ENCODE data around the gene HERPUD1.
"Not testable (repeated sequence)": the region's sequence is repeated elsewhere in the genome, so short reads cannot be mapped to it uniquely, and the experiment has no call there.

The HERPUD1 gene

DNA sequence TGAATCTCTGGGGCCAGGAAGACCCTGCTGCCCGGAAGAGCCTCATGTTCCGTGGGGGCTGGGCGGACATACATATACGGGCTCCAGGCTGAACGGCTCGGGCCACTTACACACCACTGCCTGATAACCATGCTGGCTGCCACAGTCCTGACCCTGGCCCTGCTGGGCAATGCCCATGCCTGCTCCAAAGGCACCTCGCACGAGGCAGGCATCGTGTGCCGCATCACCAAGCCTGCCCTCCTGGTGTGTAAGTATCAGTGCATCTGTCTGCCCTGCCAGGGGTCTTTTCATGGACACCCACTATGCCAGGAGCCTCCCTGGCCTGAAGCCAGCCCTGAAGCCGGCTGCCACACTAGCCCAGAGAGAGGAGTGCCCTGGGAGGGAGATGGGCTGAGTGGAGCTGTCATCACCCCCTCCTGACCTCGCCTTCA, 29.9 kb downstream of the HERPUD1 start, which contains the start of gene CETP:
TSS of gene CETP (plus strand) at position 100 of the 431 bp plus-strand sequence. CDS start at position 130, 30 bp downstream.
- no peak for DNase-seq

DNA sequence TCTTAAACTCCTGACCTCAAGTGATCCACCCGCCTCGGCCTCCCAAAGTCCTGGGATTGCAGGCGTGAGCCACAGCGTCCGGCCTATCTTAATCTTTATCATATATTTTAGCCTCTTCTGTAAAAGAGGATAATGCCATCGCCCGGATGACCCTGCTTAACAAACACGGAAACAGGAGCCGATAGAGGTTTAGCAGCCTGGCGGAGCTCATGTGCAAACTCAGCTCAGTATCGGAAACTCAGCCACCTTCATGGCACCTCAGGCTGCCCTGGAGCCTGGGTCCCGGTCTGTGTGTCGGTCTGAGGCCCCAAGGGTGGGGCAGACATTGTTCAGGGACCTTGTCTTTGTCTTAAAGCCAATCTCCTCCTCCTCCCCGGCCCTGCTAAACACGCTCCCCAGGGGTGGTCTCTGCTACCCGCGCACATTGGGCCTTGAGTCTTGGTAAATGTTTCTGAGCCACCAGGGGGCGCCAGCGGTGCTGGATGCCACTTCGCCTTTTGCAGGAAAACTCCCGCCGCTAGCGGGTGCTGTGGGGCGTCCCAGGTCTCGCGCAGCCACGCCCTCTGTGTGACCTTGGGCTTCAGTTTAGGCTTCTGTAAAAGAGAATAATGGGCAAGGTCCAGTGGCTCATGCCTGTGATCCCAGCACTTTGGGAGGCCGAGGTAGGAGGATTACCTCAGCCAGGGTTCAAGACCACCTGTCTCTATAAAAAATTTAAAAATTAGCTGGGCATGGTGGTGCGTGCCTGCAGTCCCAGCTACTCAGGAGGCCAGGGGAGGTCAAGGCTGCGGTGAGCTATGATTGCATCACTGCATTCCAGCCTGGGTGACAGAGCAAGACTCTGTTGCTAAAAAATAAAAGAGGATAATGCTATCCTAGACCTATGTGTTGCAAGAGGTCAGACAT, 32.6 kb downstream of the HERPUD1 start:
- peak; percentile 88 for DNase-seq

DNA sequence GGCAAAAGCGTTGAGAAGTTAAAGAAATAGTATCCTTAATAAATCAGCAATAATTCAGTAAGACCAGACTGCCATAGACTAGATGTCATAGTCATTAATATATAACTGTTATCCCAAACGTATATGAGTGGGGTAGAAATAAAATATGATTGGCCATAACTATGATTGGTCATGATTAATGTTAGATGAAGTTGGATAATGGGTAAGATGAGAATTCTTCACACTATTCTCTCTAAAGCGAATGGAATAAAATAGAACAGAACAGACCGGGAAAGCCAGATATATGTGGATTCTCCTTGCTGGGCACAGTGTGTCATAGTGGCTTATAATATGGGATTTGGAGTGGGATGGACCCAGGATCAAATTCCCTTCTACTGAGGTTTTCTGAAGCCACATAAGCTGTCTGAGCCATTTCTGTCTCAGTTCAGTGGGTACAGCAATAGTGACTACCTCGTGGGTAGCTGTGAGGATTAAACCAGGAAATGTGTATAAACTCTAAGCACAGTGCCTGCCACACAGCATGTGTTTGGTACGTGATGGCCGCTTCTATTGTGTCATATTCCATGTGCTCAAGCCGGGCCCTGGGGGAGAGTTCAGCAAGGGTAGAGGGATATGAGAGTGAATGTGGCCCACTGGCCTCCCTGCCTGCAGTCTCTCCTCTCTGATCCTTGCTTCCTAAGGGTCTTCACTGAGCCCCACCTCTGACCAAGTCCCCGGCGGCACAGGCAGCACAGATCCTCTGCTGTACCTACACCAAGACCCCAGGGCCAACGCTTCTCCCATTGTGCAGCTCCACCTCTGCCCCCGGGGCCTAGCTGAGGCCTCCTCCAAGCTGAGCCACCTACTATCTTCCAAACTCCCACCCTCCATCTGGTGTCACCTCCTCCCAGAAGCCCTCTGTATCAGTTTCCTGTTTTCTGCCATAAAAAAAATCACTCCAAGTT, 33.5 kb downstream of the HERPUD1 start:
- DNase-seq = no peak

DNA sequence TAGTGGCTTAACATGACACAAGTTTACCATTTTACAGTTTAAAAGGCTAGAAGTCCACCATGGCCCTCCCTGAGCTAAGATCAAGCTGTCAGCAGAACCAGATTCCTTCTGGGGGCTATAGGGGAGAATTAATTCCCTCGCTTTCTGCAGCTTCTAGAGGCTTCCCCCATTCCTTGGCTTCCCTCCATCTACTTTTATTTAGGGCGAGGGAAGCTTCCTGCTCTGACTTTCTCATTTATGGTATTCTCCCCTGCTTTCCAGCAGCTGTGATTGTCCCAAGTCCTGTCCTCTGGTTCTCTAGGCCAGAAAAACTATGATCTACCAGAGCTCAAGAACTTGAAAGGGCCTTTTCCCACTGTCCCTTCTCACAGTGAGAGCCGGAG, 34.1 kb downstream of the HERPUD1 start:
- DNase-seq = no peak

DNA sequence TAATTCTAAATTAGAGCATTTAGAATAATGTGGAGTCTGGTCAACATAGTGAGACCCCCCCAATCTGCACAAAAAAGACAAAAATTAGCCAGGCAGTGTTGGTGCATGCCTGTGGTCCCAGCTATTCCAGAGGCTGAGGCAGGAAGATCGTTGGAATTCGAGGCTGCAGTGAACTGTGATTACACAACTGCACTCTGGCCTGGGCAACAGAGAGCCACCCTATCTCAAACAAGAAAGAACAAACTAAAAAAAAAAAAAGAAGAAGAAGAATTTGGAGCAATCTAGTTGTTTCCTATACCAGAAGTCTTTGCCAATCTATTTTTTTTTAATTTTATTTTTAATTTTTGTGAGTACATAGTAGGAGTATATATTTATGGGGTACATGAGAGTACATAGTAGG, 35.8 kb downstream of the HERPUD1 start:
- DNase-seq = no peak

DNA sequence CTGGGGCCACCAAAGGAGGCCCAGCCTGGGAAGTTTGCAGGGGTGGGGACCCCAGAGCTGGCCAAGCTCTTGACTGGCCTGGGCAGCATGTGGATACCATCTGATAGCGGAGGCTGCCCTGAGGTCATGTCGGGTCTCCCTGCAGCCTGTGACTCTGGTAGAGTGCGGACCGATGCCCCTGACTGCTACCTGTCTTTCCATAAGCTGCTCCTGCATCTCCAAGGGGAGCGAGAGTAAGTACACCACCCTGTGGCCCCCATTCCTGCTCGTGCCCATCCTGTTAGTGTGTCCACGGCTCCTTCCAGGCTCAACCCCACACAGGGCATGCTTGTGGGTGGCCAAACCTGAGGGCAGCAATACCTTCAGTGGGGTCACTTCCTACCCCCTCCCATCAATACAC, 37.8 kb downstream of the HERPUD1 start:
- DNase-seq = no peak

DNA sequence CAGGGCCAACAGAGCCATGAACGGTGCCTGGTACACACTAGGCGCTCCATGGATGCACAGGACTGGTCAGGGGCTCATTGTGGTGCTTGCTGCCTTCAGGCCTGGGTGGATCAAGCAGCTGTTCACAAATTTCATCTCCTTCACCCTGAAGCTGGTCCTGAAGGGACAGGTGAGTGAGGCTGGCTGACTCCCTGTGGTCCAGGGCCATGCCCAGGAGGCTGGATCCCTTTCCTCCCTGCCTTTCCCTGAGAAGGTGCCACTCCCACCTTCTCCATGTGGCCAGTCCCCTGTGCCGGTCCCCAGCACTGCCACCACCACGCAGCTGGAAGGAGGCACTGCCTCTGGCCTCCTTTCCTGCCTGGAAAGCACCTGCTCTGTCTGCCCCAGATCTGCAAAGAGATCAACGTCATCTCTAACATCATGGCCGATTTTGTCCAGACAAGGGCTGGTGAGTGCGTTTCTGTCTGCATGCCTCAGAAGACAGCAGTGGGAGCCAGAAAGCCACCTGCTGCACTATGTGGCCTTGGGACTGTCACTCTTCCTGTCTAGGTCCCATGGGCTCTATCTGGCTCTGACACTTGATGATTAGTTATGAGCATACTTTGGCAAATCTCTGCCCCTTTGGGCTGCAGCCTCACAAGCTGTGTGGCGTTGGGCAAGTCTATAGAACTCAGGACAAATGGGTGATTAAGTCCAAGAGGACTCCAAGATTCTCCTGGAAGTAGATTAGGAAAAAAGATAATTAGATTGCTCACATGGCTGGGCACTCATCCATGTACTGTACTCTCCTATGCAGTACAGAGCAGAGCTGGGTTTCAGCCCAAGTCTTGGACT, 39.2 kb downstream of the HERPUD1 start:
- DNase-seq = peak; percentile 56

DNA sequence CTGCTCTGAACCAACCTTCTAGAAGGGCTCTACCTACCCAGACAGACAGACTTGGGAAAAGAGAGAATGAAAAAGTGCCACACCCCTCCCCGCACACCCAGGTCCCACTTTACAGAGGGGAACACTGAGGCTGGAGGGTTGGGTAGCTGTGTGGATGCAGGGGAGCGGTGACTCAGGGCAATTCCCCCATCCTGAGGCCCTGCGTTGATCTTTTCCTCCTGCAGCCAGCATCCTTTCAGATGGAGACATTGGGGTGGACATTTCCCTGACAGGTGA, 39.8 kb downstream of the HERPUD1 start:
- no peak for DNase-seq

DNA sequence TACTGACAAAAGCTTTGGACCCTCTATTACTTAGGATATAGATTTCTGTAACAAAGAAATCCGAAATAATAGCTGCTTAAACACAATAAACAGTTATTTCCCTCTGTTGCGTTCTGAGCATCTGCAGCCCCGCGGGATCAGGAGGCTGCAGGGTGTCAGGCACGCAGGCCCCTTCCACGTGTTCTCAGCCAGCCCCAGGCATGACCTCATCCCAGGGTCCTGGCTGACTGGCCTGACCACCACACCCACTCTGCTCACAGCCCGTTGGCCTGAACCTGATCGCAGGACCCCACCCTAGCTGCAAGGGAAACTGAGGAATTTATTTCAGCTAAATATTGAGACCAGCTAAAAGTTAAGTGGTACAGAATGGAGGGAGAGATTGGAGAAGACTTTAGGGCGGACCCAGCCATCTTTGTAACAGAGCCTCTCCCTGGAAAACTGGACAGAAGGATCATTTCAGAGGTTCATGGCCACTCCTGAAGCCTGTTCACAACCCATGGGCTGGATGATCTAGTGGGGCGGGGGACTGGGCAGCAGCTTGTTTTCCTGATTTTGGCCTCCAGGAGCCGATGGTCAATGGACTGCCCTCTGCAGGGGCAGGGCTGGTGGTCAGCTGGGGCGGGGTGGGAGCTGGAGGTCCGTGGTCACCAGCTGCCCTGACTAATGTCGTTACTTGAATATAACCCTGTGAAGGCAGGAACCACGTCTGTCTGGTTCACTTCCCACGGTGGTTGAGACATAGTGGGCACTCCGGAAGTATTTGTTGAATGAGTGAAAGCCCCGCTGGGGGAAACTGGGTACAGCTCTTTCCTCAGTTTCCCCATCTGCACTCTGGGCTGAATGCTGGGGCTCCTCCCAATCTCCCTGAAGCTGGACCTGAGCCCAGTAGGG, 40.7 kb downstream of the HERPUD1 start:
- DNase-seq = no peak

DNA sequence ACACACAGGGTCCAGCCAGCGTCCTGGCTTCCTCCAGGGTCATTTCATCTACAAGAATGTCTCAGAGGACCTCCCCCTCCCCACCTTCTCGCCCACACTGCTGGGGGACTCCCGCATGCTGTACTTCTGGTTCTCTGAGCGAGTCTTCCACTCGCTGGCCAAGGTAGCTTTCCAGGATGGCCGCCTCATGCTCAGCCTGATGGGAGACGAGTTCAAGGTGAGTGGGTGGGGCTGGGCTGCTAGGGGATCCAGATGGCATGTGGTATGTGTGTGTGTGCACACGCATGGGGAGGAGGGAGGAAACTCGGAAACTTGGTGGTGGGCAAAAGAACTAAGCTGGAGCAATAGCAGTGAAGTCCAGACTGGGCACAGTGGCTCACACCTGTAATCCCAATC, 41.4 kb downstream of the HERPUD1 start:
- DNase-seq = no peak

DNA sequence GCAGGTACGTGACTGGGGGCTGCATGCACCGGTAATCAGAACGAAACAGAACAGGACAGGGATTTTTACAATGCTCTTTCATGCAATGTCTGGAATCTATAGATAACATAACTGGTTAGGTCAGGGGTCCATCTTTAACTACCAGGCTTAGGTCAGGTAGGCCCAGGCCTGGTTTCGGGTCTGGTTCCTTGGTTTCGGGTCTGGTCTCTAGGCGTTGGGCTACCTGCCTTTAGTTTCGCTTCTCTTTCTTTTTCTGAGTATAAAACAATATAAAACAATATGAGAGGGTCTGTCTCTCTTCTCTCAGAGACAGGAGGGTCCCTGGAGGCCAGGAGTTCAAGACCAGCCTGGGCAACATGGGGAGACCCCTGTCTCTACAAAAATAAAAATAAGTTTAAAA, 42.0 kb downstream of the HERPUD1 start:
- not testable (repeated sequence) for DNase-seq

DNA sequence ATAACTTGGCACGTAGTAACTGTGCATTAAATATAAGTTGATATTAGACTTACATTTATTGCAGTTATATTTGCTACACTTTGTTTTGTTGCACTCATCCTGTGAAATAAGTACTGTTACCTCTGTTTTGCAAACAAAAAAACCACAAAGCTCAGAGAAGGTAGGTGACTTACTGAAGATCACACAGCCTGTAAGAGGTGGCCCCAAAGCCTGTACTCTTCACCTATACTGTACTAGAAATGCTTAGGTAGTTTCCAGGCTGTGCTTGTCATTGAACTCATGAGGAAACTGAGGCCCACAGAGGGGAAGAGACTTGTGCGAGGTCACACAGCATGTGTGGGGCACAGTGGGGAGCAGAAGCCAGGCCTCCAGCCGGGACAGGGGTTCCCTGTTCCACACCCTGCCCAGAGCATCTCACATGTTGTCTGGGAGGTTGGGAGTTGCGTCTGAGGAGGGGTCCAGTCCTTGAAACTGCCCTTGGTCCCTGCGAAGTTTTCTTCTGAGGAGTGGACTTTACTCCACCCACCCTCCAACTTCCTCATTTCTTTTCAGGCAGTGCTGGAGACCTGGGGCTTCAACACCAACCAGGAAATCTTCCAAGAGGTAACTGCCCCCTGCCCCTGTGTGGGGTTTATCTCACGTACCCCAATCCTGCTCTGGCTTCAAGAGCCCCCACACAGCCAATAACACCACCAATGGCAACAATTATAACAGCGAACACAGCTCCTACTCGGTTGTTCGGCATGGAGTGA, 42.8 kb downstream of the HERPUD1 start:
- DNase-seq = no peak

DNA sequence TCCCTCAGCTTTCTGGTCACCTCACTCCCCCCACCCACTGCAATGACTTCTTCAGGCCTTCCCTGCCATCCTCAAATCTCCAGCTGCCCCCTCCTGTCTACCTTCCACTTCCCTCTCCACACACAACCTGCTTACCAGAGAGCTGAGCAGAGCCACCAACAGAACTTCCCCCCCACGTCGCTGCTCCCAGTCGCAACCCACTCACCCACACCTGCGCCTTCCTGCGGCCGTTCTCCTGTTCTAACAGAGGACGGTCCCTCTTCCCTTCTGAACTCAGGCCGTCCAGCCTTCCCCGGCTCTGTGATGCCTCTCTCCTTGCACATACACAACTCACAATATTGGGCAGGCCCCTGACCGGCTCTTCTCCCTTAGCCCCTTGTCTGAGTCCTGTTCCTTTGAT, 43.8 kb downstream of the HERPUD1 start:
- DNase-seq = no peak

DNA sequence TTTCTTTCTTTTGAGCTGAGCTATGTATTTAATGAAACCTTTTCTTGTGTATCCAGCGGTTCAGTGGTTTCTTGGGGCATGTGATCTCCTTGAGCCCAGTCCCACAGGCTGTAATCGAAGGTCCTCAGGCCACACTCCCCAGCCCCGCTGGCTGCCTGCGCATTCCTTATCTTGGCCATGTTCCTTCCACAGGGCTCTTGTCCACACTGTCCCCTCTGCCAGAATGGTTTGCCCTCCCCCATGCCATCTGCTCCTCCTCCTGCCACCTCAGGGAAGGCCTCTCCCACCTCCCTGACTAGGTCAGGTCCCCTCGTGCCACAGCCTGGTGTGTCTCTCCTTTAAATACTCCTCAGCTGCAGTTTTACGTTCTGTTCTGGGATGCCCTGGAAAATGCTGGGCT, 45.3 kb downstream of the HERPUD1 start:
- DNase-seq = no peak

DNA sequence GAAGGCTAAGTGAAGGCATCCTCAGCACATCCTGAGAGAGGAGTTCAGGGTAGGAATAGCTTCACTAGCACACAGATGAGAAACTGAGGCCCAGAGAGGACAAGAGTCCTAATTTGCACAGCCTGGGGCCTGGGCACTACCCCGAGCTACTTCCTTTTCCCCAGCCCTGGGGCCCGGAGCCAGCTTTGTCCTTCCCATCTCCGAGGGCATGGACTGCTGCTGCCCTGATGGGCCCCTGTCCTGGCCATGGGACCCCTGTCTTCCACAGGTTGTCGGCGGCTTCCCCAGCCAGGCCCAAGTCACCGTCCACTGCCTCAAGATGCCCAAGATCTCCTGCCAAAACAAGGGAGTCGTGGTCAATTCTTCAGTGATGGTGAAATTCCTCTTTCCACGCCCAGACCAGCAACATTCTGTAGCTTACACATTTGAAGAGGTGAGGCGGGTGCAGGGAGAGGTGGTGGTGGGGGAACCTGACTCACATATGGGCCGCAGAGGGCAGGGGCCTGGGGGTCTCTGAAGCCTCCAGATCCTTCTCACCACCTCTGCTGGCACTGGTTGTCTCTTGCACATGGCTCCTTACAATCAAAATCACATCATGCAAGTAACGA, 46.0 kb downstream of the HERPUD1 start:
- DNase-seq = no peak

DNA sequence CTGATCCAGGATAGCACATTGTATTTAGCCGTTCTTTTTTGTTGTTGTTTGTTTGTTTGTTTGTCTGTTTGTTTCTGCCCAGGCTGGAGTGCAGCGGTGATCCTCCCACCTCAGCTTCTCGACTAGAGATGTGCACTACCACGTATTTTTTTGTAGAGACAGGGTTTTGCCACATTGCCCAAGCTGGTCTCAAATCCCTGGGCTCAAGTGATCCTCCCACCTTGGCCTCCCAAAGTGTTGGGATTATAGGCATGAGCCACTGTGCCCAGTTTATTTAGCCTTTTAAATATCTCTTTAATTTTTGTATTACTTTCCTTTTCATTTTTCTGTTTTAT, 48.2 kb downstream of the HERPUD1 start:
- no peak for DNase-seq

DNA sequence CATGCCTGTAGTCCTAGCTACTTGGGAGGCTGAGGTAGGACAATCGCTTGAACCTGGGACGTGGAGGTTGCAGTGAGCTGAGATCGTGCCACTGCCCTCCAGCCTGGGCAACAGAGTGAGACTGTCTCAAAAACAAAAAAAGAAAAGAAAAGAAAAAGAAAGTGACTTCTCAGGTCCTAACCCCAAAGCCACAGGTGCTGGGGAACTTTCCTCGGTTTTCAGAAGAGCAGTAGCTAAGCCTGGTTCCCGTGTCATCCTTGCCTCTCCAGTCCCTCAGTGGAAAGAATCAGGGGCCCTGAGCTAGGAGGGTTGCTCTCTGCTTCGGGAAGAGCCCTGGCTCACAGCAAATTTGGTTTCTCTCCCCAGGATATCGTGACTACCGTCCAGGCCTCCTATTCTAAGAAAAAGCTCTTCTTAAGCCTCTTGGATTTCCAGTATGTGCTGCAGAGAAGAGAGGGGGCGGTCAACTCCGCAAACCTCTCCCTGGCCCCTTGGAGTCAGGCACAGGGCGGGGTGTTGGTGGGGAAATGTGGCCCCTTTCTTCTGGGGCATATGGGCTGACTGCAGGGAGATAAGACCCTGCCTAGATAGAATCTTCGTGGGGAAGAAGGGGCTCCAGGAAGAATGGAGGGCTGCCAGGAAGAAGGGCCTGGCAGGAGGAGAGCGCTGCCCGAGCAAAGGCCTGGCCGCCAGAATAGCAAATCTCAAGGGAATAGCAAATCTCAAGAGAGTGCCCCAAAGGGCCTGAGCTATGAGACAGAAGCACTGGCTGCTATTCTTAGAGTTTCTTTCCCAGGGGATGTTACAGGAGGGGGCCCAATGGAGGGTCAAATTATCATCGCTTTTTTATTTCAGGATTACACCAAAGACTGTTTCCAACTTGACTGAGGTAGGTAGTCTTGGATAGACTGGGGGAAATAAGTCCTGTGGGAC, 49.1 kb downstream of the HERPUD1 start:
- DNase-seq = no peak

DNA sequence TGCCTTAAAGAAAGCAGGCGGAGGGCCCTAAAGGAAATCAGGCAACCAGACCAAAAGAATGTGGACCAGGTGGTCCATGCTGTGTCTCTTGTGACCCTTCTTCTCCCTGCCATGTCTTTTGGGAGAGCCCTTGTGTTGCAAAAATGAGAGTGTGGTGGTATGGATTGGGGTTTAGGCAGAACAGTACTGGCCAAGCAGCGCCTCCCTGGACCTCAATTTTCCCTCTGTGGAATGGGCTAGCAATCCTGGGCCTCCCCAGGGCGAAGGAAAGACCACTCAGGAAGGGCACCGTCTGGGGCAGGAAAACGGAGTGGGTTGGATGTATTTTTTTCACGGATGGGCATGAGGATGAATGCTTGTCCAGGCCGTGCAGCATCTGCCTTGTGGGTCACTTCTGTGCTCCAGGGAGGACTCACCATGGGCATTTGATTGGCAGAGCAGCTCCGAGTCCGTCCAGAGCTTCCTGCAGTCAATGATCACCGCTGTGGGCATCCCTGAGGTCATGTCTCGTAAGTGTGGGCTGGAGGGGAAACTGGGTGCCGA, 49.9 kb downstream of the HERPUD1 start:
- DNase-seq = no peak

DNA sequence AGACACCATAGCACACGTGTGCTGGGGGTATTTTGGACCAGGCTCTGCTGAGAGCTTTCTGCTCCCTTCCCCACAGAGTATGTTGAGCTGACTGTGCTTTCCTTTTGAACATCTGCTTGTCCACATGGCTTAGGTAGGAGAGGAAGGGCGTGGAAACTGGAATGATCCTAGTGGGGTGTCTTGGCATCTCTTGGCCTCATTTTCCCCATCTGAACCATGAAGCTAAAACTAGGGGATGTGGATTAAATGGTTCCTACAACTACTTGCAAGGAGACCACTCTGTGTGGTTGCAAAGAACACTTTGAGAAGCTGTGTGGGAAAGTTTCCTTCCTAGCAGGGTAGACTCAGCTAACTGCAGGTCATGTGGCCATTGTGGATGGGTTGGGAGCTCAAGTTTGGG, 50.8 kb downstream of the HERPUD1 start:
- no peak for DNase-seq

Measured in CD4-positive, alpha-beta T cell treated with Interferon gamma for 1 hour (primary cell).